ENCODE data around the gene ATP6V0D1.

The ATP6V0D1 gene

GRCh38 chr16:67460168-67460567 lies 20.8 kb downstream of the ATP6V0D1 start:
- Histone ChIP-seq H3K27ac (ENCODE audit: low read depth, low read length) (no peak overlapping the region), H3K36me3 (ENCODE audit: insufficient read depth, low read length) (0 out of 2 replicates have a peak, but pooled peaks cover 3% of the 10 kb centered on the region), H3K27me3 (ENCODE audit: insufficient read depth, low read length) (no peaks in the 10 kb centered on the region), H3K4me1 (ENCODE audit: insufficient read depth, low read length) (no peaks in the 10 kb centered on the region), H3K4me3 (ENCODE audit: low read length) (no peak overlapping the region), H3K9me3 (ENCODE audit: insufficient read depth, low read depth, low read length) (no peaks in the 10 kb centered on the region), H3K9ac (ENCODE audit: low read depth, low read length) (no peak overlapping the region)
- WGBS, result 87% methylated on average over 5 of the region's 5 CpGs

- Histone ChIP-seq H3K27me3 (ENCODE audit: insufficient read depth, low read length) (no peaks in the 10 kb centered on the region), H3K4me1 (ENCODE audit: insufficient read depth, low read length) (no peaks in the 10 kb centered on the region), H3K36me3 (ENCODE audit: insufficient read depth, low read length) (0 out of 2 replicates have a peak, but pooled peaks cover 3% of the 10 kb centered on the region), H3K4me3 (ENCODE audit: low read length) (no peak overlapping the region), H3K9me3 (ENCODE audit: insufficient read depth, low read depth, low read length) (no peaks in the 10 kb centered on the region), H3K27ac (ENCODE audit: low read depth, low read length) (no peak overlapping the region), H3K9ac (ENCODE audit: low read depth, low read length) (no peak overlapping the region)
- 90% methylated on average over 3 of the region's 3 CpGs for WGBS
These were observed 21.2 kb downstream of the ATP6V0D1 start for GRCh38 chr16:67459861-67460150.

- WGBS, result 83% methylated on average over 7 of the region's 7 CpGs
- no peak overlapping the region for H3K4me3 ChIP-seq (ENCODE audit: low read length)
These were observed 21.7 kb downstream of the ATP6V0D1 start for GRCh38 chr16:67459066-67459860.

GRCh38 chr16:67458121-67458641 lies 22.8 kb downstream of the ATP6V0D1 start:
- Histone ChIP-seq H3K27me3 (ENCODE audit: insufficient read depth, low read length) (no peaks in the 10 kb centered on the region), H3K9ac (ENCODE audit: low read depth, low read length) (peak overlapping the region; percentile 10; the same call in 1 of the 2 replicates), H3K27ac (ENCODE audit: low read depth, low read length) (no peak overlapping the region), H3K4me1 (ENCODE audit: insufficient read depth, low read length) (no peaks in the 10 kb centered on the region; the same call in 1 of the 2 replicates), H3K36me3 (ENCODE audit: insufficient read depth, low read length) (peaks cover 6% of the 10 kb centered on the region; the same call in 1 of the 2 replicates), H3K4me3 (ENCODE audit: low read length) (no peak overlapping the region), H3K9me3 (ENCODE audit: insufficient read depth, low read depth, low read length) (no peaks in the 10 kb centered on the region)
- 89% methylated on average over 6 of the region's 6 CpGs for WGBS

More at GRCh38 chr16:67459066-67459860, 21.7 kb downstream of the ATP6V0D1 start:
- Histone ChIP-seq H3K36me3 (ENCODE audit: insufficient read depth, low read length) (0 out of 2 replicates have a peak, but pooled peaks cover 3% of the 10 kb centered on the region), H3K9me3 (ENCODE audit: insufficient read depth, low read depth, low read length) (no peaks in the 10 kb centered on the region), H3K9ac (ENCODE audit: low read depth, low read length) (no peak overlapping the region), H3K4me1 (ENCODE audit: insufficient read depth, low read length) (no peaks in the 10 kb centered on the region; the same call in 1 of the 2 replicates), H3K27ac (ENCODE audit: low read depth, low read length) (no peak overlapping the region), H3K27me3 (ENCODE audit: insufficient read depth, low read length) (no peaks in the 10 kb centered on the region)

- H3K36me3 ChIP-seq (ENCODE audit: insufficient read depth, low read length), result peaks cover 8% of the 10 kb centered on the region; the same call in 1 of the 2 replicates
- H3K27ac ChIP-seq (ENCODE audit: low read depth, low read length), result no peak overlapping the region
- no peaks in the 10 kb centered on the region; the same call in 1 of the 2 replicates for H3K4me1 ChIP-seq (ENCODE audit: insufficient read depth, low read length)
- H3K27me3 ChIP-seq (ENCODE audit: insufficient read depth, low read length), result no peaks in the 10 kb centered on the region
- H3K9ac ChIP-seq (ENCODE audit: low read depth, low read length), result peak overlapping the region; percentile 10; the same call in 1 of the 2 replicates
- whole genome bisulfite sequencing, result 92% methylated on average over 7 of the region's 7 CpGs
- H3K9me3 ChIP-seq (ENCODE audit: insufficient read depth, low read depth, low read length), result no peaks in the 10 kb centered on the region
- no peak overlapping the region for H3K4me3 ChIP-seq (ENCODE audit: low read length)
These were observed 23.3 kb downstream of the ATP6V0D1 start for GRCh38 chr16:67457611-67458010.

- no peak overlapping the region for H3K9ac ChIP-seq (ENCODE audit: low read depth, low read length)
- H3K4me1 ChIP-seq (ENCODE audit: insufficient read depth, low read length), result no peaks in the 10 kb centered on the region; the same call in 1 of the 2 replicates
- peaks cover 15% of the 10 kb centered on the region for H3K36me3 ChIP-seq (ENCODE audit: insufficient read depth, low read length)
- no peaks in the 10 kb centered on the region for H3K27me3 ChIP-seq (ENCODE audit: insufficient read depth, low read length)
- H3K27ac ChIP-seq (ENCODE audit: low read depth, low read length), result no peak overlapping the region
- no peak overlapping the region for H3K4me3 ChIP-seq (ENCODE audit: low read length)
- H3K9me3 ChIP-seq (ENCODE audit: insufficient read depth, low read depth, low read length), result no peaks in the 10 kb centered on the region
- WGBS, result 89% methylated on average over 6 of the region's 6 CpGs
These were observed 24.4 kb downstream of the ATP6V0D1 start for GRCh38 chr16:67456391-67457081.

GRCh38 chr16:67454852-67455251 lies 26.1 kb downstream of the ATP6V0D1 start:
- H3K36me3 ChIP-seq (ENCODE audit: insufficient read depth, low read length), result peaks cover 12% of the 10 kb centered on the region

GRCh38 chr16:67454104-67454503 lies 26.9 kb downstream of the ATP6V0D1 start:
- Histone ChIP-seq H3K27me3 (ENCODE audit: insufficient read depth, low read length) (no peaks in the 10 kb centered on the region), H3K4me1 (ENCODE audit: insufficient read depth, low read length) (no peaks in the 10 kb centered on the region; the same call in 1 of the 2 replicates), H3K27ac (ENCODE audit: low read depth, low read length) (no peak overlapping the region), H3K36me3 (ENCODE audit: insufficient read depth, low read length) (peaks cover 12% of the 10 kb centered on the region), H3K9me3 (ENCODE audit: insufficient read depth, low read depth, low read length) (no peaks in the 10 kb centered on the region), H3K9ac (ENCODE audit: low read depth, low read length) (no peak overlapping the region), H3K4me3 (ENCODE audit: low read length) (no peak overlapping the region)
- 75% methylated on average over 5 of the region's 5 CpGs for WGBS

More at GRCh38 chr16:67454852-67455251, 26.1 kb downstream of the ATP6V0D1 start:
- Histone ChIP-seq H3K4me3 (ENCODE audit: low read length) (no peak overlapping the region), H3K4me1 (ENCODE audit: insufficient read depth, low read length) (no peaks in the 10 kb centered on the region; the same call in 1 of the 2 replicates), H3K9me3 (ENCODE audit: insufficient read depth, low read depth, low read length) (no peaks in the 10 kb centered on the region), H3K27ac (ENCODE audit: low read depth, low read length) (no peak overlapping the region), H3K27me3 (ENCODE audit: insufficient read depth, low read length) (no peaks in the 10 kb centered on the region), H3K9ac (ENCODE audit: low read depth, low read length) (no peak overlapping the region)
- WGBS, result 91% methylated on average over 6 of the region's 6 CpGs

GRCh38 chr16:67451704-67452435 lies 29.1 kb downstream of the ATP6V0D1 start:
- Histone ChIP-seq H3K36me3 (ENCODE audit: insufficient read depth, low read length) (peaks cover 12% of the 10 kb centered on the region), H3K4me1 (ENCODE audit: insufficient read depth, low read length) (no peaks in the 10 kb centered on the region; the same call in 1 of the 2 replicates), H3K9ac (ENCODE audit: low read depth, low read length) (no peak overlapping the region), H3K9me3 (ENCODE audit: insufficient read depth, low read depth, low read length) (no peaks in the 10 kb centered on the region), H3K27ac (ENCODE audit: low read depth, low read length) (no peak overlapping the region), H3K4me3 (ENCODE audit: low read length) (no peak overlapping the region), H3K27me3 (ENCODE audit: insufficient read depth, low read length) (no peaks in the 10 kb centered on the region)
- 91% methylated on average over 2 of the region's 2 CpGs for WGBS

- Histone ChIP-seq H3K4me1 (ENCODE audit: insufficient read depth, low read length) (no peaks in the 10 kb centered on the region; the same call in 1 of the 2 replicates), H3K36me3 (ENCODE audit: insufficient read depth, low read length) (peaks cover 12% of the 10 kb centered on the region), H3K4me3 (ENCODE audit: low read length) (no peak overlapping the region), H3K27ac (ENCODE audit: low read depth, low read length) (no peak overlapping the region), H3K9me3 (ENCODE audit: insufficient read depth, low read depth, low read length) (no peaks in the 10 kb centered on the region), H3K27me3 (ENCODE audit: insufficient read depth, low read length) (no peaks in the 10 kb centered on the region), H3K9ac (ENCODE audit: low read depth, low read length) (no peak overlapping the region)
- WGBS, result 96% methylated on average over 12 of the region's 12 CpGs
These were observed 29.8 kb downstream of the ATP6V0D1 start for GRCh38 chr16:67451061-67451703.

Data from HUES64 (cell line).